Stimulated activated CD4-positive, alpha-beta T cell treated with anti-CD3 and anti-CD28 coated beads, Interleukin-2, amount 100 ng/mL, for 48 hours (primary cell): Measurements from ENCODE around the gene ANKS1B.

Source experiments
- DNase-seq, 2 donors: peaks; one replicate each; pipeline ENCODE4 v3.0.0-alpha.2; 2020

The ANKS1B gene

DNA sequence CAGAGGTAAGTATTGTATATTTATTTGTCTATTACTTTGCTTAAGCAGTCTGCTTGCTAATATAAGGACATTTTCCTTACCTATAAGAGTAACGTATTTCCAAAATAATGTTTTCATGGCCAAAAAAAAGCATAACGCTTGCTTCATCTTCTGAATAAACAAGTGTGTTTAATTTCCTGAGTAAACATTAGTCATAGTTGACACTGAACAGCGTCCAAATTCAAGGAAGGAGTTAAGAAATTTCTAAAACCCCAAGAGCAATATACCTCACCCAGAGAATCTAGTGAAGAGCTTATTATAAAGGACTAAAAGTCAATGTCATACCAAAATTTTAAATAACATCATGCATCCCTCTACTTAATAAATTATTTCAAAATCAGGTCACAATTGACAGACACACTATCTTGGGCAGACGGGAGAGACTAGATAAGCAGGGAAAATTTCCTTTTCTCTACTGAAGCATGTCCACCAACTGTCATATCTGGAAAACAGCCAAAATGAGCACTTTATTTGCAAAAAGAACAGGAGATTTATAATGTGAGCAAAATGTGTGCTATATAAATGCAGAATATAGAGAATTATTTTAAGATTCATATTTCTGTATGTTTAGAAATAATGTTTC lies 25.1 kb downstream of the ANKS1B start:
- DNase-seq: no peak

- no peak for DNase-seq
Measured at GRCh38 chr12:99957866-99958466, 26.8 kb downstream of the ANKS1B start.

DNA sequence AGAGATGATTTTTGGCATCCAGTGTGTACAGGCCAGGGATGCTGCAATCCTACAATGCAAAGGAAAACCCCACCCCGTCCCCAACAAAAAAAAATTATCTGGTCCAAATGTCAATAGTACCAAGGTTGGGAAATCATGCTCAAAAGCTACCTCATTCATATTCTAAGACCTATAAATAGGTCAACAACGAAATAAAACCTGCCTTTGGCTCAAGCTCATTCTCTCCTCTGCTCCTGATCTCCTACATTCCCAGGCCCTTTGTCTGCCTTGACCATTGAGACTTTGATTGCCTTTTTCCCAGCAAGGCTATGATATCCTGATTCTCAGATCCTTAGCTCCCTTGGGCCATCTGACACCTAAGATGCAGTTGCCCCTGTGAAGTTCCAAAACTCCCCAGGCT lies 30.0 kb downstream of the ANKS1B start:
- DNase-seq: no peak

DNA sequence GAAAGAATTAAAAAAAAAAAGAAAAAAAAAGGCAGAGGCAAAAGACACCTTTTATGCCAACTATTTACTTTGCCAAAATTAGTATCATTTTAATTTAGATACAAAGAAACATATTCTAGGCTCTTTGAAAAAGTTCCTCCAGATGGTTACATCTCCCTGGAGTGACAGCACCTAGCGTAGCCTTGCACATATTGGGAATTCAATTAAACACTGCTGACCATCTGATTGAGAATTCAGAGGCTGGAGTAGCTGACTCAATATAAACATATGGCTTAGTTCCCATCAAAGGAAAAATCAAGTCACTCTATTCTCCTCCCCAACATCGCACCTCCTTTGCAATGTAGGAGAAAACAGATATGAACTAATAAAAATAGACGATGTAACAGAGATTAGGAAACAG lies 36.4 kb downstream of the ANKS1B start:
- DNase-seq: no peak

- no peak for DNase-seq
Measured at GRCh38 chr12:99946131-99946530, 38.6 kb downstream of the ANKS1B start.

DNA sequence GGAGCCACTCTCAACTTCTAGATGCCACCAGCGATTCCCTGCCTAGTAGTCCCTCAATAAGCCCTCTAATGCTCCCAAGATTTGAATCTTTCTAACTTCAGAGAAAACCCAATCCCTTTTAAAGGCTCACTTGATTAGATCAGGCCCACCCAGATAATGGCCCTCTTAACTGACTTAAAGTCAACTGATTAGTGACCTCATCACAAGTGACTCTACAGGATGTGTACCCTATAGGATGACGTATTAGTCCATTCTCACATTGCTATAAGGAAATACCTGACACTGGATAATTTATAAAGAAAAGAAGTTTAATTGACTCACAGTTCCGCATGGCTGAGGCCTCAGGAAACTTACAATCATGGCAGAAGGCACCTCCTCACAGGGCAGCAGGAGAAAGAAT lies 49.1 kb downstream of the ANKS1B start:
- DNase-seq: no peak

DNA sequence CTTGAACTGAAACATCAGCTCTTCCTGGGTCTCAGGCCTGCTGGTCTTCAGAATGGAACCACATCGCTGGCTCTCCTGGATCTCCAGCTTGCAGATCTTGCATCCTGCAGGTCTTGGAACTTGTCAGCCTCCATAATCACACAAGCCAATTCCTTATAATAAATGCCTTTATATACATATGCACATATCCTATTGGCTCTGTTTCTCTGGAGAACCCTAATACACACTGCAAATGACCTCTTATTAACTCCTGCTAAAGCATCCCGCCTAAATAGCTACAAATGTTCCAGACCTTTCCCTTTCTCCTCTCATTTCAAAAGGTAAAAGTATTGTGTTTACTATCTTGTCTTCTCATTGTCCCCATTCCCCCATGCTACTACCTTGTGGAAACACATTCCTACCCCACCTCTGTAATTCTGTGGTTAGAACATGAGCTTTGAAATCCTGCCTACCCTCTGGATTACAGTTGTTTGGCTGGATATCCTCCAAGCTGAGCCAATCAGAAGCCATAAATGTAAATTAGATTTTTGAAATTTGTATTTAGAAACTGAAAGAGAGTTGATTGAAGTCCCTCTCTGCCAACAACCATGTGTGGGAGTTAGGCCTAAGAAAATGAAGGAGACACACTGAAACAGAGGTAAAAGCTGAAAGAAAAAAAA lies 58.1 kb downstream of the ANKS1B start:
- no peak for DNase-seq

DNA sequence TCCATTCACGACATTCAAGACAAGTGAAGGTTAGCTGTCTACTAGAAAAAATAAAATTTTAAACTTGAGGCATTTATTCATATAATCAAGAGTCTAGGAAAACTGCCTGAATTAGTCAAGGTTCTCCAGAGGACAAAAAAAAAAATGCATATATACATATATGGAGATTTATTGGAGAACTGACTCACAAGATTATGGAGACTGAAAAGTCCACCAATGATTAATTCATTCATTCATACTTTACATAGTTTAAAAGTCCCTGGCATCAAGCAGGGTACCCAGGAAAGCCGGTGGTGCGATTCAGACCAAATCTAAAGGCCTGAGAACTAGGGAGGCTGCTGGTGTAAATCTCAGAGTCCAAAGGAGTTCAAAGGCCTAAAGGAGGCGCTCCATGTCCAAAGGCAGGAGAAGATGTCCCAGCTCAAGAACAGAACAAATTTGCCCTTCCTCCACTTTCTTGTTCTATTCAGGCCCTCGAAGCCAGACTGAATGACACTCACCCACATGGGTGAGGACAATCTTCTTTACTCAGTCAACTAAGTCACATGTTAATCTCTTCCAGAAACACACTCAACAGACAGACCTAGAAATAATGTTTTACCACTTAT lies 64.3 kb downstream of the ANKS1B start:
- no peak for DNase-seq

DNA sequence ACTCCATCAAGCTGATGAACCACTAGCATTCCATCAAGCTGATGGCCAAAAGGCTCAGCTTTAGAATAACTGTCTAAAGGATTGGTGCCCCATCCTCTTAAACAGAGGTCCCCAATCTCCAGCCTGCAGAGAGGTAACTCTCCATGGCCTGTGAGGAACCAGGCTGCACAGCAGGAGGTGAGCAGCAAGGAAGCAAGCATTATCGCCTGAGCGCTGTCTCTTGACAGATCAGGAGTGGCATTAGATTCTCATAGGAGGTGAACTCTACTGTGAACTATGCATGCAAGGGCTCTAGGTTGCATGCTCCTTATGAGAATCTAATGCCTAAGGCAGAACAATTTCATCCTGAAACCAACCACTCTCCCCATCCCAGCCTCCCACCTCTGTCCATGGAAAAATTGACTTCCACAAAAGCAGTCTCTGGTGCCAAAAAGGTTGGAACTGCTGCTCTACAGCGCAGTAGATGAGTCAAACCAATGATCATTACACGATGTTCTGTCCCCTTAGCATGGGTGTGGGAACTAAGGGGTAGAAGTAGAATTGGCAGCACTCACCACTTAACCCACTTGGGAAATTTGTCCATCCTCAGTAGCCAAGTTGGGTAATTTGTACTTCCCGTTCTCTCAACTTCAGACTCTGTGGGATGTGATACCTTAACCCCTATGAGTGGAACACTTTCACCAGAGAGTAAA lies 66.9 kb downstream of the ANKS1B start:
- no peak for DNase-seq

DNA sequence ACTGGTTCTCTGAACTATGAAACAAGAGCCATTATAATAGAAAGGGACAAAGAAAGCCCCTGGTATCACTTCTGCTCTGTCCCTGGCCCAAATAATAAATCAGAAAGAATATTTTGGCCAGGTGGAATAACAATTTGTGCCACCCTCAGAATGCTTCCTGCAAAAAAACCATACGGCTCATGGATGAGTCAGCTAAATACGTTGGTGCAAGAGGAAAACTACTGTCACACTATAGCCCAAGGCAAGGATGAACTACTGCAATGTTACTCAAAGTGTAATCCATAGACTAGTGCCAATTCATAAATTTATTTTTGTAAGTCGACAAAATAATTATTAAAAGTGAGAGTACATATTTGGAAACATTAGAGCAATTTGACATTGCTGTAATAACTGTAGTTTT lies 68.2 kb downstream of the ANKS1B start:
- DNase-seq: no peak

- no peak for DNase-seq
Measured at GRCh38 chr12:99915251-99916082, 69.3 kb downstream of the ANKS1B start.

DNA sequence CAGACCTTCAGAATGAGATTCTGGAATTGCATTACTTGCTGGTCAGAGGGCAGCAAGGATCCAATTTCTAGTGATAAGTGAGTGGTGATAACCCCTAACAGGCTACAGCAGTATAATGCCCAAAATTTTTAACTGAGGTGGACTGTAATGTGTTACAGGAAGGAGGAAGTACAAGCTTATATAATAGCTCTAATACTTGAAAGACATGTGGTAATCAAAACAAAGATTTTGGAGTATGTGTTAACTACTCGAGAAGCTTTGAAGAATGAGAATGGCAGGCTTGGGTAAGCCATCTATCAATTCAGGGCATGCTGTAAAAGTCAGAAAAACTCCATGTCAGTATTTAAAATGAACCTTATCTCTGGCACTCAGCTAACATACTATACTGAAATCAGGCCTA lies 70.5 kb downstream of the ANKS1B start:
- no peak for DNase-seq

GRCh38 chr12:99911967-99912366 lies 72.8 kb downstream of the ANKS1B start:
- DNase-seq: no peak

DNA sequence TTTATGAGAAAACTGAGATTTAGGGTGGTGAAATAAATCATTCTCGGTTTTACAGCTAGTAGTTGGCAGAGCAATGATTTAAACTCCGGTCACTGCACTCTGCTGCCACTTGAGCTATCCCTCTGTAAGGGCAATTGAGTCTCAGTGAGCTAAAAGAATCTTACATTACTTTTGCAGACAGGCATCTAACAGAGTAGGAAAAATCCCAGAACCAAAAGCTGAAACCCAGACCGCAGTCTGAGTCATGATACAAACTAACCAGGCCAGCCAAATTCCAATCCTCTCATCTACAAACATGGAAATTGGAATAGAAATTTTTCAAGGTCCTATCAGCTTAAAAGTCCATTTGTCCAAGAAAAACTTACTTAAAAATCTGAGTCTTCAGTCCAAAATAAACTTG lies 73.7 kb downstream of the ANKS1B start:
- no peak for DNase-seq

GRCh38 chr12:99910342-99910741 lies 74.4 kb downstream of the ANKS1B start:
- DNase-seq: no peak

GRCh38 chr12:99906786-99907579 lies 77.8 kb downstream of the ANKS1B start:
- no peak for DNase-seq

- DNase-seq: no peak
Measured at GRCh38 chr12:99901181-99901580, 83.6 kb downstream of the ANKS1B start.

- no peak for DNase-seq
Measured at GRCh38 chr12:99898645-99899044, 86.1 kb downstream of the ANKS1B start.

- no peak for DNase-seq
Measured at GRCh38 chr12:99879439-99879838, 105.3 kb downstream of the ANKS1B start.

- DNase-seq: no peak
Measured at GRCh38 chr12:99875081-99875480, 109.7 kb downstream of the ANKS1B start.

DNA sequence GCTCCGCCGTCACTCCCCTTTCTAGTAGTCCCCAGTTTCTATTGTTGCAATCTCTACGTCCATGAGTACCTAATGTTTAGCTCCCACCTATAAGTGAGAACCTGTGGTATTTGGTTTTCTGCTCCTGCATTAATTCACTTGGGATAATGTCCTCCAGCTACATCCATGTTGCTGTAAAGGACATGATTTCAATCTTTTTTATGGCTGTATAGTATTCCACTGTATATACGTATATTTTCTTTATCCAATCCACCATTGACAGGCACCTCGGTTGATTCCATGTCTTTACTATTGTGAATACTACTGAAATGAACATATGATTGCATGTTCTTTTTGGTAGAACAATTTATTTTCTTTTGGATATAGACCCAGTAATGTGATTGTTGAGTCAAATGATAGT lies 114.7 kb downstream of the ANKS1B start:
- DNase-seq: no peak

DNA sequence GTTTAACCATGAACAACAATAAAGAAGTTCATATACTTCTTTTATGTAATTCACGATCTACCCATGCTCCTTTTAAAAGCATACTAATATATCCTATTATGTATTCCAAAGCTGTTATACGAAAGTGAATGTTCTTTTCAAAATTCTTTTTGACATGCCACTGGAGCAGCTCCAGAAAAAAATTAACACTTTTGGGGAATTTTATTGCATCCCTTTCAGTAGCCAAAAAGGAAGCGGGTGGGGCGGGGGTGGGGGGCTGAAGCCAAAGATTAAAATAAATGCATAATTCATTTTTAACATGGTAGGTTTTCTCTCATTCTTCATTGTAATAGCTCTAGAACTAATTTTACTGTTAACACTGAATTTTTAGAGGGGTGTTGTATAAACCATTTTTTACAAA lies 123.0 kb downstream of the ANKS1B start:
- no peak for DNase-seq
